ENCODE measurements around the gene ADAM10. TPM values are rescaled to one million over a fixed set of nuclear protein-coding genes. Genes with fewer than 3 reads are reported as not detected.

Gene ADAM10
- total and polyA plus RNA-seq, 7 donors, result 7.9 to 37.9 (median 33.1) TPM

DNA sequence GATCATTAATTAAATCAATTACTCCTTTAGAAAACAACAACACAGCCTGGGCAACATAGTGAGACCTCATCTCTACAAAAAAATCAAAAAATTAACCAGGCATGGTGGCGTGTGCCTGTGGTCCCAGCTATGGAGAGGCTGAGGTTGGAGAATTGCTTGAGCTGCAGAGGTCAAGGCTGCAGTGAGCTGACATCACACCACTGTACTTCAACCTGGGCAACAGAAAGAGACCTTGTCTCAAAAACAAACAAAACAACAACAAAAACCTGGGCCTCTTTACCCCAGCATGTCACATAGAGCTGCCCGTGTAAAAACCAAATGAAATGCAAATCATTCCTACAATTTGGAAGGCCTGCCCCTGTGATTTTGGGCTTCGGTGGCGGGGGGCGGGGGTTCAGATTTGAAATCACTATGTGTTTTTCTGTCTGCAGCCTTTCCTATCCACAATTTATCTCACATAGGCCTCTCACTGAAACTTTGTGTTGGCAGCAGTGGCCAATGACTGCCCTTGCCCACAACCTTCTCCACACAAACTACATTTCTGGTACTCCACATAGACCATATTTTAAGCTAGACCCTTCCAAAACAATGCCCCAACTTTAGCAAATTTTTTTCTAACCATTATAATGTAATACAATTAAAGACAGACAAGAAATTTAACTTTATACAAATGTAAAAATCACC lies 6.5 kb downstream of the ADAM10 start:
- TF ChIP-seq, protein P1, sequence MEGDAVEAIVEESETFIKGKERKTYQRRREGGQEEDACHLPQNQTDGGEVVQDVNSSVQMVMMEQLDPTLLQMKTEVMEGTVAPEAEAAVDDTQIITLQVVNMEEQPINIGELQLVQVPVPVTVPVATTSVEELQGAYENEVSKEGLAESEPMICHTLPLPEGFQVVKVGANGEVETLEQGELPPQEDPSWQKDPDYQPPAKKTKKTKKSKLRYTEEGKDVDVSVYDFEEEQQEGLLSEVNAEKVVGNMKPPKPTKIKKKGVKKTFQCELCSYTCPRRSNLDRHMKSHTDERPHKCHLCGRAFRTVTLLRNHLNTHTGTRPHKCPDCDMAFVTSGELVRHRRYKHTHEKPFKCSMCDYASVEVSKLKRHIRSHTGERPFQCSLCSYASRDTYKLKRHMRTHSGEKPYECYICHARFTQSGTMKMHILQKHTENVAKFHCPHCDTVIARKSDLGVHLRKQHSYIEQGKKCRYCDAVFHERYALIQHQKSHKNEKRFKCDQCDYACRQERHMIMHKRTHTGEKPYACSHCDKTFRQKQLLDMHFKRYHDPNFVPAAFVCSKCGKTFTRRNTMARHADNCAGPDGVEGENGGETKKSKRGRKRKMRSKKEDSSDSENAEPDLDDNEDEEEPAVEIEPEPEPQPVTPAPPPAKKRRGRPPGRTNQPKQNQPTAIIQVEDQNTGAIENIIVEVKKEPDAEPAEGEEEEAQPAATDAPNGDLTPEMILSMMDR (IDR thresholded peaks at IDR 0.05), result no peak
- Histone ChIP-seq H3K27me3 (ENCODE audit: insufficient read depth in 3 of 3, low read length in 2 of 3) (no peaks in the 10 kb centered on the region), H3K4me3 (no peak overlapping the region), H3K9me3 (no peaks in the 10 kb centered on the region), H3K36me3 (ENCODE audit: insufficient read depth in 1 of 2, low read depth in 1 of 2) (no peaks in the 10 kb centered on the region), H3K27ac (no peak overlapping the region), H3K4me1 (peaks cover 54% of the 10 kb centered on the region)
- 85 to 88% (median 87%) methylated on average over 5 of the region's 5 CpGs for WGBS, 3 donors
- intact Hi-C loops (cut with DNase I), result loop anchor here (10.0 kb wide), 2 partner anchors 298 to 408 kb away; no protein-coding TSS in a partner anchor
- no peak for DNase-seq
- ATAC-seq, result no peak

DNA sequence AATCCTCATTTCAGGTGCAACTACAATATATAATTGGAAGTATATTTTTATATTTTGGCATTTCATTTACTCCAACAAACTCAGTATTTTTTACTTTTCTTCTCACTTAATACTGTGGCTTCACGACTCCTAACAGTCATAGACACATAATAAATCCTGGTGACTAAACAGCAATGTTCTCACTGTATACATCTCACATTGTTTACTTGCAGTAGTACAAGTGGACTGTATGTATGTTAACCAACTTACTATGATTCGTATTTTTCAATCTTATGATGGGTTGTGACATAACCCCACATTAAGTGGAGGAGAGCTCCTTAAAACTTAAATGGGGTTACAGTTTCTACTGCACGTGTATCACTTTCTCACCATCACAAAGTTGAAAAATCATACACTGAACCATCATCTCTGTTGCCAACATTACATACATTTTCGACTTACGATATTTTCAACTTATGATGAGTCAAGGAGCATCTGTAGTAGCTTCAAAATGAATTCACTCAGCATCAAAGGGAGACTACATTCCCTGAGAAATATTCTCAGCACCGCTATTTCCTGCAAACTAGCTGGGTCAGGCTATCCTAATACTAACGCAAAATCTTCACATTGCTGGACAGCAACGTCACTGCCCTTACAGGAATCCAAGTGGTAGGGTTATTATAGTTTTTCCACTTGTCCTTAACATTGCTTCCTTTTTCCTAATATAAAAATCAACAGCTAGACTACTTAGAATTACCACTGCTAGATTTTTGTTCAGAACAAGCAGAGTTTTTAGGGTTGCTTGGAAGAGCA lies 7.3 kb downstream of the ADAM10 start:
- Histone ChIP-seq H3K36me3 (ENCODE audit: insufficient read depth in 1 of 2, low read depth in 1 of 2) (no peaks in the 10 kb centered on the region), H3K4me1 (peaks cover 55% of the 10 kb centered on the region), H3K4me3 (no peak overlapping the region), H3K27me3 (ENCODE audit: insufficient read depth in 3 of 3, low read length in 2 of 3) (no peaks in the 10 kb centered on the region), H3K9me3 (no peaks in the 10 kb centered on the region), H3K27ac (no peak overlapping the region)
- DNase-seq (no peak), ATAC-seq (no peak)
- TF ChIP-seq, protein P1 (IDR thresholded peaks at IDR 0.05), result no peak
- intact Hi-C loops (cut with DNase I), result loop anchor here (10.0 kb wide), 2 partner anchors 297 to 407 kb away; no protein-coding TSS in a partner anchor
- WGBS, 3 donors, result 72 to 74% (median 73%) methylated on average over 8 of the region's 8 CpGs

DNA sequence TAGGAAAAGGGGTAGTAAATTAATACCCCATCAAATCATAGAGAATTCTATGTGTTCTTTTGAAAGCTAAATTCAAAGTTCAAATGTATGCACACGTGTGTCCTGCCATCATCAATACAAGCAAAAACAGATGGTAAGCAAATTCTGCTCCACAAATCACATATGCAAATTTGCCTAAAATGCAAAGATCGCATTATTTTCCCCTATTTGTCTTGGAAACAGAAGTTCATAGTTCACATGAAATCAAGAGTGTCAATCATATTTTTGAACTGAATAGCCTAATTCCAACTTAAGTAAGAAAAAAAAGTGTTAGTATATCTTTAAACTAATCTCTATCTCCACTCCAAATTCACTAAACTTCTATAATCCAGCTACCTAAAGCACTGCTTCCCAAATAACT lies 8.5 kb downstream of the ADAM10 start:
- ATAC-seq, result no peak
- intact Hi-C loops (cut with DNase I), result loop anchor here (10.0 kb wide), 2 partner anchors 296 to 406 kb away; no protein-coding TSS in a partner anchor
- WGBS, 3 donors, result 88 to 91% (median 88%) methylated on average over 2 of the region's 2 CpGs
- Histone ChIP-seq H3K4me1 (peaks cover 43% of the 10 kb centered on the region), H3K9me3 (no peaks in the 10 kb centered on the region), H3K36me3 (ENCODE audit: insufficient read depth in 1 of 2, low read depth in 1 of 2) (no peaks in the 10 kb centered on the region), H3K27me3 (ENCODE audit: insufficient read depth in 3 of 3, low read length in 2 of 3) (no peaks in the 10 kb centered on the region), H3K4me3 (no peak overlapping the region), H3K27ac (no peak overlapping the region)
- DNase-seq, result no peak
- TF ChIP-seq, protein P1 (IDR thresholded peaks at IDR 0.05), result no peak

DNA sequence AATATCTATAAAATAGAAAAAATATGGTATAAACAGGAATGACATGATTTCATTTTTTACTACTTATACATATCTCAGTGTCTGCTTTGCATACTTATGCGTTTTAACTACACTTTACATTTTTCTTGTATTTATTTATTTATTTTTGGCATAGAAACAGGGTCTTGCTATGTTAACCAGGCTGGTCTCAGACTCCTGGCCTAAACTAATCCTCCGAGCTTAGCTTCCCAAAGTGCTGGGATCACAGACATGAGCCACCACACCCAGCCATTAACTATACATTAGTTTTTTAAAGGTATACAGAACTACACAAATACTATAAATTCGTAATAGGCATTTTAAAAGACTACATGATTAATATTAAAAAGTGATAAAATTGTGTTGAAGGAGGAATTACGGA lies 9.1 kb downstream of the ADAM10 start:
- Histone ChIP-seq H3K27me3 (ENCODE audit: insufficient read depth in 3 of 3, low read length in 2 of 3) (no peaks in the 10 kb centered on the region), H3K27ac (no peak overlapping the region), H3K36me3 (ENCODE audit: insufficient read depth in 1 of 2, low read depth in 1 of 2) (no peaks in the 10 kb centered on the region), H3K4me1 (peaks cover 37% of the 10 kb centered on the region), H3K9me3 (no peaks in the 10 kb centered on the region), H3K4me3 (no peak overlapping the region)
- ATAC-seq, result no peak
- TF ChIP-seq, protein P1 (IDR thresholded peaks at IDR 0.05), result no peak
- no peak for DNase-seq
- intact Hi-C loops (cut with DNase I), result loop anchor here (10.0 kb wide), 2 partner anchors 296 to 406 kb away; no protein-coding TSS in a partner anchor
- 76 to 90% (median 79%) methylated on average over 4 of the region's 4 CpGs for WGBS, 3 donors
